Mesodermal cell (in vitro differentiated cells): ENCODE measurements around the gene ANXA4.
A peak's percentile ranks its signal among the peaks of the same experiment; 100 is the strongest.
"Not testable (repeated sequence)": the region's sequence is repeated elsewhere in the genome, so short reads cannot be mapped to it uniquely, and the experiment has no call there.

Experiments
- H3K27ac ChIP-seq: 2 replicates; pipeline ENCODE4 v1.7.0; 2013; ENCODE audit warnings: mild to moderate bottlenecking, low read depth, low read length, moderate library complexity; ENCODE audit not compliant: severe bottlenecking
- H3K36me3 ChIP-seq: 2 replicates; pipeline ENCODE4 v1.7.1; 2013; ENCODE audit warnings: mild to moderate bottlenecking, low read length, moderate library complexity; ENCODE audit not compliant: control insufficient read depth, insufficient read depth
- H3K4me1 ChIP-seq: one replicate; pipeline ENCODE4 v1.7.1; 2013; ENCODE audit warnings: mild to moderate bottlenecking, low read length; ENCODE audit not compliant: insufficient read depth, control insufficient read depth, poor library complexity, severe bottlenecking
- H3K4me3 ChIP-seq: 2 replicates; pipeline ENCODE4 v1.7.0; 2013; ENCODE audit warnings: low read length, control low read depth, mild to moderate bottlenecking; ENCODE audit not compliant: insufficient read depth, poor library complexity, severe bottlenecking; ENCODE audit errors: extremely low read depth
- H3K9me3 ChIP-seq: 2 replicates; pipeline ENCODE4 v1.7.1; 2013; ENCODE audit warnings: mild to moderate bottlenecking, low read length, moderate library complexity; ENCODE audit not compliant: control insufficient read depth
- WGBS, 2 experiments: methylation state at CpG; one replicate each; pipeline ENCODE4 v1.1.5; 2013; ENCODE audit warnings: missing lambda C conversion rate in 2 of 2; ENCODE audit not compliant: insufficient coverage in 2 of 2; 5-methylcytosine and 5-hydroxymethylcytosine counted together

The ANXA4 gene

DNA sequence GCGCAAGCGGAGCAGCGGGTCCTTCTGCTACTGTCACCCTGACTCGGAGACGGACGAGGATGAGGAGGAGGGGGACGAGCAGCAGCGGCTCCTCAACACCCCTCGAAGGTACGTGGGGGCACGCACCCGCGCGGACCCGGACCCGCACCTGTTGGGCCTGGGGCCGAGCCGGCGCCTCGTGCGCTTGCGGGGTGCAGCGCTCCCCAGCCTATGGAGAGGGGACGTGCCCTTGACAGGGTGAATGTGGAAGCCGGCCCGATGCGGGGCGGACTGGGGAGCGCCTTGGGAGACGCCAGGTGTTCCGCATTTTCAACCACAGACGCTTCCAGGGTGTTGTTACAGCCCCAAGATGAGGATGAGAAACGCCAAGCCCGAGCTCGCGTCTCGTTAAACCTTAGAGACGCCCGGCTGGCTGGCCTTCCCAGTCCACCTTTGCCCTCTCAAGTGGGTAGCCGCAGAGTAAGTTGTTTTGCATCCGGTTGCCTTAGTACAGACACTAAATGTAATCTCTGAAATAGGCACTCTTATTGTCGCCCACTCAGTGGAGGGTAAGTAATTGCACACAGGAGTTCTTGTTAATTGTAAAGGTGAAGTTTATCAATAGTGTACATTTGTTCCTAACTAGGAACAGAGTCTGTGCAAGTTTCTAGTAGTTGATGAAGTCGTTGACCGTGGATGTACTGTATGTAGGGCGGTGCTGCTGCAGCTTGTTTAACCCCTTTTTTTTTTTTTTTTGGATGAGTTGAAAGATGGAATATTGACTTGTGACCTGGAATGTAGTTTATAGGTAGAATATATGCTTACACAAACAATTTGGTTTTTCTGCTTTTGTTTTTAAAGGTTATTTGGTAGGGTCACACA is 88.3 kb downstream of the ANXA4 start:
- 4 to 5% methylated on average over 30 to 40 of the region's 45 CpGs for WGBS, 2 experiments
- Histone ChIP-seq H3K4me3 (peak overlapping the region; percentile 82), H3K27ac (peak overlapping the region; percentile 97), H3K4me1 (peaks cover 4% of the 10 kb centered on the region), H3K36me3 (no peaks in the 10 kb centered on the region), H3K9me3 (no peaks in the 10 kb centered on the region)

GRCh38 chr2:69830906-69831241 is 88.9 kb downstream of the ANXA4 start:
- 84 to 92% methylated on average over 10 of the region's 13 CpGs for WGBS, 2 experiments
- not testable (repeated sequence) for H3K27ac ChIP-seq, H3K4me1 ChIP-seq, H3K36me3 ChIP-seq, H3K9me3 ChIP-seq
- H3K4me3 ChIP-seq = peak overlapping the region; percentile 82

DNA sequence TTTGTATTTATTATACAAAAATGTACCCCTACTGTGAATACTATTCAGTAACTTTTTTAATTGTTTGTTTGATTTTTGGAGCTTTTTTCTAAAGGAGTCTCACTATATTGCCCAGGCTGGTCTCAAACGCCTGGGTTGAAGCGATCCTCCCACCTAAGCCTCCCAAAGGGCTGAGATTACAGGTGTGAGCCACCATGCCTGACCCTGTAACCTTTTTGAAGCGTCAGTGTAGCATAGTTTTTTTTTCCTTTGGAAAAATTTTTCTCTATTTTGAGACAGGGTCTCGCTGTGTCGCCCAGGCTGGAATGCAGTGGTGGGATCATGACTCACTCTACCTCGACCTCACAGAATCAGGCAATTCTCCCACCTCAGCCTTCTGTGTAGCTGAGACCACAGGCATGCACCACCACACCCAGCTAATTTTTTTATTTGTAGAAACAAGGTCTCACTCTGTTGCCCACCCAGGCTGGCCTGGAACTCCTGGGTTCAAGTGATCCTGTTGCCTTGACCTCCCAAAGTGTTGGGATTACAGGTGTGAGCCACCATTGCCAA is 89.5 kb downstream of the ANXA4 start:
- peaks cover 4% of the 10 kb centered on the region for H3K4me1 ChIP-seq
- WGBS, 2 experiments = 88 to 98% methylated on average over 3 to 5 of the region's 6 CpGs
- H3K4me3 ChIP-seq = peak overlapping the region; percentile 82
- no peaks in the 10 kb centered on the region for H3K36me3 ChIP-seq
- H3K9me3 ChIP-seq = no peaks in the 10 kb centered on the region
- no peak overlapping the region for H3K27ac ChIP-seq

DNA sequence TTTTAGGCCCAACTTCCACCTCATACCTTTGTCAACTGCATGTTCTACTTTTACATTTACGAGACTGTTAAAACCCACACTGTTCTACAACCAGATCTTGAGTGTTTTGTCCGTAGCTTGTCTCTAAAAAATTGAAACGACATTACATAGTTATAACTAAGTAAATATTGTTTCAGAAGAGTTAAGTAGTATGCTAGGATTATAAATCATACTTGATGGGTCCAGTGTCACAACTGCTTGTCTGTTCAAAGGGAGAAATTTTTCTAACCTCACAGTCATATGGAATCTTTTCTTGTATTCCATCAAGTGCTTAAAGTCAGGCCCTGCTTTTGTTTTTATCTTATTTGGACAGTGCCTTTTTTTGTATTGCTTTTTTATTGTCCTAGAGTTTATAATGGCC is 91.8 kb downstream of the ANXA4 start:
- peaks cover 1% of the 10 kb centered on the region for H3K4me1 ChIP-seq
- H3K4me3 ChIP-seq = no peak overlapping the region
- H3K36me3 ChIP-seq = no peaks in the 10 kb centered on the region
- no peak overlapping the region for H3K27ac ChIP-seq
- WGBS, 2 experiments = 80% methylated on average over 1 of the region's 3 CpGs; no CpG with 5 or more reads in 1 of the 2 experiments
- no peaks in the 10 kb centered on the region for H3K9me3 ChIP-seq

GRCh38 chr2:69835666-69836065 is 93.7 kb downstream of the ANXA4 start:
- H3K27ac ChIP-seq = no peak overlapping the region
- 100% methylated on average over 1 to 2 of the region's 2 CpGs for WGBS, 2 experiments
- H3K36me3 ChIP-seq = peaks cover 5% of the 10 kb centered on the region
- H3K9me3 ChIP-seq = no peaks in the 10 kb centered on the region
- H3K4me3 ChIP-seq = no peak overlapping the region
- no peaks in the 10 kb centered on the region for H3K4me1 ChIP-seq

DNA sequence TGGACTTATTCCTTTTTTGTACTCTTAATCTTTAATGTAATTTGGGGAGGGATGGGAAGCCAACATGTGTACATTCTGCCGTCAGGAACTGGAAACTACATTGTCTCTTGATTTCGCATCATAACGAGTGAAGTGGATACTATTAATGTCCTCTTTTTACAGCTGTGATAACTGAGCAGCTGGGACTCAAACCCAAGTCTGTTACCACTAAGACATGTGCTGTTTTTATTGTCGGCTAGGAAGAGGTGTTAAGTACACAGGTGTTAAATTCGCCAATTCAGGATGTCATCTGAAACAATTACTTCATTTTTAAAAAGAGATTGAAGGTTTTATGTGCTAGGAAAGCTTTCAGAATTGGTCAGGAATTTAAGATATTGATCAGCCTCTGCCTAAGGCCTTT is 94.4 kb downstream of the ANXA4 start:
- H3K4me3 ChIP-seq = no peak overlapping the region
- H3K36me3 ChIP-seq = peaks cover 9% of the 10 kb centered on the region
- H3K9me3 ChIP-seq = no peaks in the 10 kb centered on the region
- 55 to 63% methylated on average over 2 to 3 of the region's 5 CpGs for WGBS, 2 experiments
- no peaks in the 10 kb centered on the region for H3K4me1 ChIP-seq
- H3K27ac ChIP-seq = no peak overlapping the region

DNA sequence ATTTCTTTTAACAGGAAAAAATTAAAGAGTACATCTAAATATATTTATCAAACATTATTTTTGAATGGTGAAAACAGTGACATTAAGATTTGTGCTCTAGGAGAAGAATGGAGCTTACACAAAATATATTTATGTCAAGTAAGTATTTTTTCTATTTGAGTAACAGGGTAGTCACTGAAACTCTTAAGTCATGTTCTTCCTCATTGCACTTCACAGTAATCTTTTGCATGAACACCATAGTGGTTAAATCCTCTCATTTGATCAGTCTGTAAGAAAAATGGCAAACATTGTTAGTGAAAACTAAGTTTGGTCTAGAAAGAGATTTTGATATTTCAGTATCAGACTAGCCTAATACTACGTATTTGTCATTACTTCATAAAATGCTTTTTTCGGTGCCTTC is 95.6 kb downstream of the ANXA4 start:
- WGBS, 2 experiments = no CpG with 5 or more reads among the region's 2 CpGs
- no peak overlapping the region for H3K4me3 ChIP-seq
- H3K27ac ChIP-seq = no peak overlapping the region
- H3K4me1 ChIP-seq = no peaks in the 10 kb centered on the region
- no peaks in the 10 kb centered on the region for H3K9me3 ChIP-seq
- peaks cover 14% of the 10 kb centered on the region for H3K36me3 ChIP-seq

GRCh38 chr2:69843993-69844392 is 102.1 kb downstream of the ANXA4 start:
- no peak overlapping the region for H3K27ac ChIP-seq
- peaks cover 43% of the 10 kb centered on the region for H3K36me3 ChIP-seq
- no peaks in the 10 kb centered on the region for H3K4me1 ChIP-seq
- H3K9me3 ChIP-seq = no peaks in the 10 kb centered on the region
- no peak overlapping the region for H3K4me3 ChIP-seq

DNA sequence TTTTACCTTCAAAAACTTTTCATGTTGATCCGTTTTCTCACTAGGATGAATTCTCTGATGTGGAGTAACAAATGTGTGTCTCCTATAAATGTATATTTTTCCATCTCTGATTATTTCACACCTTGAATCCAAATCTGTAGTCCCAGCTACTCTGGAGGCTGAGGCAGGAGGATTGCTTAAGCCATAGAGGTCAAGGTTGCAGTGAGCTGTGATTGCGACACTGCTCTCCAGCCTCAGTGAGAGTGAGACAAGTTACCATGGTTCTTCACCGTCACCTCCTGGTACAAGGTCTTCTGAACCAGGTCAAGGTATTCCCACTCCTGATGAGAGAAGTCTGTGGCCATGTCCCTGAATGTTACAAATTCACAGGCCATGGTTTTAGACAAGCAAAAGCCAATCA is 102.6 kb downstream of the ANXA4 start:
- Histone ChIP-seq H3K36me3 (peaks cover 46% of the 10 kb centered on the region), H3K4me1 (no peaks in the 10 kb centered on the region), H3K4me3 (no peak overlapping the region), H3K9me3 (no peaks in the 10 kb centered on the region), H3K27ac (no peak overlapping the region)
- WGBS, 2 experiments = 91 to 95% methylated on average over 2 of the region's 3 CpGs

- H3K4me3 ChIP-seq = no peak overlapping the region
- no peak overlapping the region for H3K27ac ChIP-seq
- H3K9me3 ChIP-seq = no peaks in the 10 kb centered on the region
- WGBS, 2 experiments = 60 to 96% methylated on average over 1 to 3 of the region's 9 CpGs
- no peaks in the 10 kb centered on the region for H3K4me1 ChIP-seq
- H3K36me3 ChIP-seq = peaks cover 49% of the 10 kb centered on the region
Measured at GRCh38 chr2:69846182-69847067, 104.5 kb downstream of the ANXA4 start.
